ENCODE results near the gene TNP2. TPM values are rescaled to one million over a fixed set of nuclear protein-coding genes. Genes with fewer than 3 reads are reported as not detected.

TNP2 gene
- total and polyA plus RNA-seq, 8 donors: not detected

DNA sequence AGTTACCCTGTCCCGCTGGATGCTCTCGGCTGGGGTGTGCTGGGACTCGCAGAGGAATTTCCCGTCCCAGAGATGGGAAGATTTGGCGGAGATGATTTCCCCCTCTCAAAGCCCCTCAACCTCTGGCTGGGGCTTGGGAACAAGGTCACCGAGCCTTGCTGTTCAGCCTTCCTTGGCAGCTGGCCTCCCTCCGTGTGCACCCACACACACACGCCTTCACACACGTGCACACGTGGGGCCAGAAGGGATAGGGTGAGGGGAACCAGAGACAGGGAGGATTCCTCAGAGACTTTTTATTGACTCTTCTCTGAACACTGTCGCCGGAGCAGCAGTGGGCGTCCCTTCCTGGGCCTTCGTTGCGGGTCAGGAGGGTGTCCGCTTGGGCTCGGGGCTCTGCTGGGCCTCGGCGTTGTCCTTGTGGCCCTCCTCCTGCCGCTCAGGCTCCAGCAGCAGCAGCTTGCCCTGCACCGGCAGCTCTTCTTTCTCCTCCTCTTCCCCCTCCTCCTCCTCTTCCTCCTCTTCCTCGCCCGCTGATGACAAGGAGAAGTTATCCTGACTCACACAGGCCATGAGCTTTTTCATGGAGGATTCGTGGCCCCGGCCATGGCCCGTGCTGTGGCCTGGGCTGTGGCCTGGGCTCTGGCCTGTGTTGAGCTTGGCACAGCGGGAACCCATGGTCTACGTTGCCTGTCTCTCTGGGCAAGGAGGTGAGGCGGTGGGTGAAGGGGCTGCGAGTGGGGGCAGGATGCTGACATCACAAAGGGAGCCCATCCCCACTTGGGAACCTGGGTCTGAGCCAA lies 4.0 kb upstream of the TNP2 start, which contains the start of gene PRM3:
PRM3 (minus strand) TSS at position 709 of the 800 bp plus-strand sequence; CDS start at position 675, 34 bp downstream.
- H3K4me1 ChIP-seq: no peaks in the 10 kb centered on the region
- H3K27ac ChIP-seq: no peak within 1 kb of the TSS
- ATAC-seq (no peak), DNase-seq (no peak), FAIRE-seq (no peak)
- intact Hi-C loops (cut with DNase I): no loop called here
- H3K9me3 ChIP-seq: no peaks in the 10 kb centered on the region
- TF ChIP-seq, protein P1, sequence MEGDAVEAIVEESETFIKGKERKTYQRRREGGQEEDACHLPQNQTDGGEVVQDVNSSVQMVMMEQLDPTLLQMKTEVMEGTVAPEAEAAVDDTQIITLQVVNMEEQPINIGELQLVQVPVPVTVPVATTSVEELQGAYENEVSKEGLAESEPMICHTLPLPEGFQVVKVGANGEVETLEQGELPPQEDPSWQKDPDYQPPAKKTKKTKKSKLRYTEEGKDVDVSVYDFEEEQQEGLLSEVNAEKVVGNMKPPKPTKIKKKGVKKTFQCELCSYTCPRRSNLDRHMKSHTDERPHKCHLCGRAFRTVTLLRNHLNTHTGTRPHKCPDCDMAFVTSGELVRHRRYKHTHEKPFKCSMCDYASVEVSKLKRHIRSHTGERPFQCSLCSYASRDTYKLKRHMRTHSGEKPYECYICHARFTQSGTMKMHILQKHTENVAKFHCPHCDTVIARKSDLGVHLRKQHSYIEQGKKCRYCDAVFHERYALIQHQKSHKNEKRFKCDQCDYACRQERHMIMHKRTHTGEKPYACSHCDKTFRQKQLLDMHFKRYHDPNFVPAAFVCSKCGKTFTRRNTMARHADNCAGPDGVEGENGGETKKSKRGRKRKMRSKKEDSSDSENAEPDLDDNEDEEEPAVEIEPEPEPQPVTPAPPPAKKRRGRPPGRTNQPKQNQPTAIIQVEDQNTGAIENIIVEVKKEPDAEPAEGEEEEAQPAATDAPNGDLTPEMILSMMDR (IDR thresholded peaks at IDR 0.05): no peak
- no peaks in the 10 kb centered on the region for H3K36me3 ChIP-seq
- WGBS, 2 donors: 75 to 84% methylated on average over 30 of the region's 30 CpGs
- no peak within 1 kb of the TSS for H3K4me3 ChIP-seq
- H3K27me3 ChIP-seq: no peaks in the 10 kb centered on the region

DNA sequence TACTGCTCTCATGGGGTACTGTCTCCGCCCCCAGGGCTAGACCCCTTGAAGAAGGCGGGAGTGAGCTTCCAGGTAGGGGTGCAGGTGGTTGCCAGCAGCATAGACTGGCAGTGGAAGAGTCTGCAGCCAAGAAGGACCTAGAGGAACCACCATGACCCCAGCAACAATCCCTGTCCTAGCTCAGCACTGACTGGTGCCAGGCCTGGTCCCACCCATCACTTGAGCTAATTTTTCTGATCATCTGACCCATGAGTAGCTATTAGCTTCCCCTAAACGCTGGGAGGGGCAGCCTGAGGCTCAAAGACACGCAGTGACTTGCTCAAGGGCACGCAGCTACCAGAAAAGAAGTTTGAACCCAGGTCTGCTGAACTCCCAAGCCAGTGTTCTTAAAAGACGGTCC lies 3.4 kb upstream of the TNP2 start:
- no peaks in the 10 kb centered on the region for H3K9me3 ChIP-seq
- H3K4me1 ChIP-seq: no peaks in the 10 kb centered on the region
- intact Hi-C loops (cut with DNase I): no loop called here
- WGBS, 2 donors: 75 to 78% methylated on average over 6 of the region's 6 CpGs
- no peak overlapping the region for H3K27ac ChIP-seq
- H3K27me3 ChIP-seq: no peaks in the 10 kb centered on the region
- no peak for DNase-seq
- no peak for FAIRE-seq
- H3K36me3 ChIP-seq: no peaks in the 10 kb centered on the region
- H3K4me3 ChIP-seq: no peak overlapping the region
- TF ChIP-seq, protein P1 (IDR thresholded peaks at IDR 0.05): no peak
- no peak for ATAC-seq

DNA sequence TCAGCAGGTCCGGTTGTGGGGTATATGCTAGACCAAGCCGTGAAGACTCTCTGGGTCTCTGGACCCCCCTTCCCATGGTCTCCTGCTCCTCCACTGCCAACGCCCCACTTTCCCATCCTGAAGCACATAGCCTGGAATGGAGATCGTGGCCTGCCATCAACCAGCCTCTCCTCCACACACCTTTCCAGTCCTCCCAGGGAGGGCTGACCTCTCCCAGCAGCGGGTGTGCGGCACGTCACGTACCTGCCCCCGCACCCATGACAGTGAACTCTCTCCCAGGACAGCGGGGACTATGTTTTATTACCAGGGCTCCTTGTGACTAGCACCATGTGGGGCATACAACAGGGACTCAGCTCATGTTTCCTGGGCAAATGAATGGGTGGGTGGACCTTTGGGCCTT lies 2.5 kb upstream of the TNP2 start:
- Histone ChIP-seq H3K27ac (no peak overlapping the region), H3K4me3 (no peak overlapping the region), H3K9me3 (no peaks in the 10 kb centered on the region), H3K36me3 (no peaks in the 10 kb centered on the region), H3K27me3 (no peaks in the 10 kb centered on the region), H3K4me1 (no peaks in the 10 kb centered on the region)
- DNase-seq (no peak), FAIRE-seq (no peak), ATAC-seq (no peak)
- 86 to 93% methylated on average over 10 of the region's 10 CpGs for WGBS, 2 donors
- TF ChIP-seq, protein P1 (IDR thresholded peaks at IDR 0.05): no peak
- intact Hi-C loops (cut with DNase I): no loop called here

DNA sequence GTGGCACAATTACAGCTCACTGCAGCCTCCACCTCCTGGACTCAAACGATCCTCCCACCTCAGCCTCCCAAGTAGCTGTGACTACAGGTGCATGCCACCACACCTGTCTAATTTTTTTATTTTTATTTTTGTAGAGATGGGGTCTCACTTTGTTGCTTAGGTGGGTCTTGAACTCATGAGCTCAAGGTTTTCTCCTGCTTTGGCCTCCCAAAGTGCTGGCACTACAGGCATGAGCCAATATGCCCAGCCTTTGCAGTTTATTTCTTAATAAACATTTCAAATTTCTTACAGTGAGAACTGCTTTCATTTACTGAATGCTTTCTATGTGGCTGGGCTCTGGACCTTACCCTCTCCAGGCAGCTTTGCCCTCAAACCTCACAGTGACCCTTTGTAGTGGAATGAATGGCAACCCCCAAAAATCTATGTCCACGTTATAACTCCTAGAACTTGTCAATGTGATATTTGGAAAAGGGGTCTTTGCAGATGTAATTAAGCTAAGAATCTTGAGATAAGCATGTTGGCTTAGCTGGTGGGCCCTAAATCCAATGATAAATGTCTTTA lies 1.6 kb upstream of the TNP2 start:
- H3K27me3 ChIP-seq: no peaks in the 10 kb centered on the region
- ATAC-seq (no peak), DNase-seq (no peak), FAIRE-seq (no peak)
- H3K27ac ChIP-seq: no peak overlapping the region
- TF ChIP-seq, protein P1 (IDR thresholded peaks at IDR 0.05): no peak
- H3K4me3 ChIP-seq: no peak overlapping the region
- no peaks in the 10 kb centered on the region for H3K36me3 ChIP-seq
- WGBS, 2 donors: 84 to 95% methylated on average over 2 of the region's 2 CpGs
- intact Hi-C loops (cut with DNase I): no loop called here
- peaks cover 0 to 3% (median 0%) of the 10 kb centered on the region in 3 donors for H3K4me1 ChIP-seq
- H3K9me3 ChIP-seq: no peaks in the 10 kb centered on the region

DNA sequence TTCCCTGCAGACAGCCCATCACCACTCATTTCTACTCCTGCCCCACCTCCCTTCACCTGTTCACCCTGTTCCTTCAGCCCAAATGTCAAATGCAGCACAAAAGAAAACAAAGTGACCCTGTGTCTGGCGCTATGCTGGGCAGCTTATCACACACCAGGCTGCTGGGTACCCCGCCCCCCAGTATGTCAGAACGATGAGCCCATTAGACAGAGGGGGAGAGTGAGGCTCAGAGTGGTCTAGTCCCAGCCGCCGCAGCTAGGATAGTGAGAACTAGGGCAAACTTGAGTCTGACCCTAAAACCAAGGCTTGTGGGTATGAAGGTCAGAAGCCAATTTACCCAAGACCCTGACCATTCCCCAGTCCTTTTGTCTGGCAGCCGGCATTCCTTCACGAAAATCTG lies 4.0 kb downstream of the TNP2 start:
- H3K27me3 ChIP-seq: no peaks in the 10 kb centered on the region
- intact Hi-C loops (cut with DNase I): no loop called here
- ATAC-seq (peak in 2 of 4 donors; percentile 15 to 31), FAIRE-seq (no peak), DNase-seq (no peak)
- peak overlapping the region in 1 of 4 donors; percentile 33 for H3K27ac ChIP-seq
- H3K9me3 ChIP-seq: no peaks in the 10 kb centered on the region
- peaks cover 0 to 3% (median 0%) of the 10 kb centered on the region in 3 donors for H3K4me1 ChIP-seq
- H3K4me3 ChIP-seq: no peak overlapping the region
- TF ChIP-seq, protein P1 (IDR thresholded peaks at IDR 0.05): no peak
- 69 to 72% methylated on average over 7 of the region's 7 CpGs for WGBS, 2 donors
- H3K36me3 ChIP-seq: no peaks in the 10 kb centered on the region
